ENCODE measurements around the gene SMPDL3B. TPM values are rescaled to one million over a fixed set of nuclear protein-coding genes. Genes with fewer than 3 reads are reported as not detected.

SMPDL3B gene
- 0.50 TPM for total RNA-seq

DNA sequence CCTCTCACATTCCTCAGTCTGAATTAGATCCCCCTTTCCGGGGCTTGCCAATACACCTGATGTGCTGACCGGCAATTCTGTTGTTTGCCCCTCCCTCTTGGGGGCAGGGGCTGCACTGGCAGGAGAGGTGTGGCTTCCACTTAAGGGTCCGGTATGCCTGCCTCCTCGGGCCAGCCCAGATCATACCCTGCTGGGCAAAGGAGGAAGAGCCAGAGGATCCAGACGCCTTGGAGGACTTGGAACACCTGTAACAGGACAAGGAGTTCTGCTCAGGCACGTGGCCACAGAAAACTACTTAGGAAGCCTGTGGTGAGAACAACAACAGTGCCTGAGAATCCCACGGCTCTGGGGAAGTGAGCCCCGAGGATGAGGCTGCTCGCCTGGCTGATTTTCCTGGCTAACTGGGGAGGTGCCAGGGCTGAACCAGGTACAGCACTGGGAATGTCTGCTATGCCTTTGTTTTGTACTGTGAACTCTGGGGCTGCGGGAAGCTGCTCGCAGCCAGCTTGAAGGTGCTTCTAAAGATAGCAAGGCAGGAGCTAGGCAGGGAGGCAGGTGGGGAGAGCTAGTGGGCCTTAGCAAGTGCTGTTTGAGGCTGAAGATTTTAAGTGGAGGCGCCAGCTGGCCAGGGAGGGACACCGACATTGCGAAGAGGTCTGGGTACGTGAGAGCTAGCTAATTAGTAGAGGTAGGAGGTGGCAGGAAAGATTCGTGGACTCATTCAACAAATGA lies at the start of gene SMPDL3B:
TSS of gene SMPDL3B (plus strand) at position 183 of the 732 bp plus-strand sequence. CDS start at position 367, 184 bp downstream.
- DNase-seq (ENCODE audit: low spot score): no peak
- peak; percentile 75 for ATAC-seq

- ATAC-seq (peak; percentile 16), DNase-seq (ENCODE audit: low spot score) (no peak)
Observed at GRCh38 chr1:27885114-27885528, 49.7 kb upstream of the SMPDL3B start.

GRCh38 chr1:27885621-27886352 lies 49.0 kb upstream of the SMPDL3B start:
- DNase-seq (ENCODE audit: low spot score): no peak

DNA sequence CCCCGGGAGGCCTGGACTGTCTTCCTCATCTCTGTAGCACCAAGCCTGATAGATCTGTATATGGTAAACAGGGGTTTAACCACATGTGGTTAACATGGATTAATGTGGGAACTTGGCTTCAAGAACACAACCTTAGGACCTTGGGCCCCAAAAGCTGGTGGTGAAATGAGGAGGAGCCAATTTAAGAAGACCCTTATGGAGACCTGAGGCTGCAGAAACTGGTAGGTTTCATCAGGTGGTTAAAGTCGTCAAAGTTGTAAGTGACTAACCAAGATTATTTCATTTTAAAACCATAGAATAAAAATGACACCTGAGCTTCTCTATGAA lies 48.5 kb upstream of the SMPDL3B start:
- ATAC-seq: no peak

More at GRCh38 chr1:27885621-27886352, 49.0 kb upstream of the SMPDL3B start:
- peak; percentile 40 for ATAC-seq

GRCh38 chr1:27886744-27887143 lies 48.1 kb upstream of the SMPDL3B start:
- no peak for DNase-seq (ENCODE audit: low spot score)
- ATAC-seq: no peak

More for the DNA sequence above, 48.5 kb upstream of the SMPDL3B start:
- DNase-seq (ENCODE audit: low spot score): no peak

DNA sequence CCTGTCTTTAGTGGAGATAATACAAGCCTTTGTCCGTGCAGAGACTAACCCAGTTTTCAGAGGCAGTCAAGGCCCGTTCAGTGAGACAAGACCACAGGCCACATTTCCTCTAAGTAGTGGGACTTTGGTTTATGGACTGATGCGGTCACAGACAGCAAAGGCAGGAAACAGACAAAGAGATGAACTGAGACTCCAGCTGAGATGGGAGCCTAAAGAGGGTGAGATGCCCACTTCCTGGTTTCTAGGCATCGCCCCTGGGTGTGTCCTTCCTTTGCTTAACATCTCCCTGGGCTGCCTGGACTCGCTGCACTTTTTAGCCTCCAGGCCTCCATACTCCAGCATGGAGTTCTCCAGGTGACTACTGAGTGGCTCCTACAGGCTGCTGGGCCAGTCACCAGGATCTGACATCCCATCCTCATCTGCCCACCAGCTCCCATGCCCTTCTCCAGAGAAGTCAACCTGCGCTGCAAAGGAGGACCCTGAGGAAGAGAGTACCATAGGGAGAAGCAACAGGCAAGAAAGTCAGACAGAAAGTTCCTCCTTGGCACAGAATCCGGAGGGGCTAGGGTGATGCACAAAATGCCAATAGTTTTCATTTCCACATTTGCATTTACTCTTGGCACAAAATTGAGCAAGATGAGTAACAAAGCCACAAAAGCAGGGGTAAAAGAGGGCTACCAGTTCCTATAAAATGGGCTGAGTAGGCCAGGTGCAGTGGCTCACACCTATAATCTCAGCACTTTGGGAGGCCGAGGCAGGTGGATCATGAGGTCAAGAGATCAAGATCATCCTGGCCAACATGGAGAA lies 47.4 kb upstream of the SMPDL3B start:
- peak; percentile 9 for ATAC-seq

DNA sequence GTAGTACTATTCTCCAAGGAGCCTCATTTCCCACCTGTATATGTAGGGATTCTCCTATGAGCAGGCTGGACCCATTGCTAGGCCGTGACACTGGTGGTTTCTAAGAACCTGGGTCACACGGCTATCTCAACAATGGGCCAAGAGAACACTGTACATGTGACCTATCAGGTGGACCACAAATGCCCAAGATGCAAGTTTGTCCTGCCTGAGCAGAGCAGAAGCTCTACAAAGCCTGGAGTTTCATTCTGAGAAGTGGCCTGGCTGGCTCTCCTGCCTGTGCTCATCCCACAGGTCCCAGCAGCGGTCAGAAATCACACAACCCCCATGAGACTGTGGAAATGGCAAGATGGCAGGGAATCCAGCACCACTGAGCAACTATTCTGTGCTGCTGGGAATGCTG lies 45.3 kb upstream of the SMPDL3B start:
- DNase-seq (ENCODE audit: low spot score) (no peak), ATAC-seq (no peak)

More for the DNA sequence above, 47.4 kb upstream of the SMPDL3B start:
- DNase-seq (ENCODE audit: low spot score): no peak

DNA sequence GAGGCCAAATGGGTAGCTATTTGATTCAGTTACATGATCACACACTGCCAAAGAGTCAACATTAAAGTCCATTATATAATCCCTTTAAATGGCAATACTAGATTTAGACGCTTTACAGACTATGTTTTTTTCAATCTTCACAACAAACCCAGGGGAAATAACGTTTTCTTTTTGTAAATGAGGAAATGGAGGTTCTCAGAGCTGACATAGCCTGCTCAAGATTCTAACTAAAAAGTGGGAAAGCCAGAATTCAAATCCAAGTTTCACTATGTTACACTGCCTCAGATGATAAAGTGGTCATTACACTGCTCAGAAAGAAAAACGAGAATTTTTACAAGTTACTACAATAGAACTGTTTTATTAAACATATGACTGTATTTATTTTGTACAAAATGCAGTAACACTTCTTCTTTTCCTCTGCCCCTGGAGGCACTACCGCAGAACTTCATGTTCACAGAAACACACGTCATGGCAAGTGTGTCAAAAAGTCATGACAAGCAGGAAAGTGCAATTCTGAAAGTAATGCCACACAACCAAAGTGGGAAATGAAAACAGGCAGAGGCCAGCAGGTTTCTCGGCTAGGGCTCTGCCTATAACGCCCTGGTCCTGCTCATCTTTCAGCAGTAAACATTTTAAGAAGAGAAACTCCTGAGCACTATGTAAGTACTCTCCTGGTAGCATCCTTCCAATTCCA lies 43.5 kb upstream of the SMPDL3B start:
- DNase-seq (ENCODE audit: low spot score) (no peak), ATAC-seq (peak; percentile 49)

GRCh38 chr1:27894521-27894920 lies 40.3 kb upstream of the SMPDL3B start:
- DNase-seq (ENCODE audit: low spot score) (no peak), ATAC-seq (no peak)

DNA sequence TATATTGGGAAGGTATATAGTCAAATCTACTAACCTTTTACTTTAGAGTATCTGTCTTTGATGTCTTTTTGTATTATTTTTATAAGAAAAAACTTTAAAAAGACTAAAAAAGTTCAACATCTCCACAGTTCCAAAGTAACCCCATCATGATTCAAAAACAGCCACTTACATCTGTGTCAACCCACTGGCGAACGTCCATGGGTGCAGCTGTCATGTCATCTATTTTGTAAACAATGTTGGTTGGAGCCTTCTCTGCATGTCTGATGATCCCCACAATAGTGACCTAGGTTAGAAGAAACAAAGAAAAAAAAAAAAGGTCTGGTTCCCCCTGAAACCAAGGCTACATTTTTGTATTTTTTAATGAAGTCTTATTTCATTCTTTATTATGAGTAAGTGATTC lies 28.0 kb upstream of the SMPDL3B start:
- DNase-seq (ENCODE audit: low spot score): no peak
- no peak for ATAC-seq

GRCh38 chr1:27912429-27912828 lies 22.4 kb upstream of the SMPDL3B start:
- ATAC-seq (no peak), DNase-seq (ENCODE audit: low spot score) (no peak)

DNA sequence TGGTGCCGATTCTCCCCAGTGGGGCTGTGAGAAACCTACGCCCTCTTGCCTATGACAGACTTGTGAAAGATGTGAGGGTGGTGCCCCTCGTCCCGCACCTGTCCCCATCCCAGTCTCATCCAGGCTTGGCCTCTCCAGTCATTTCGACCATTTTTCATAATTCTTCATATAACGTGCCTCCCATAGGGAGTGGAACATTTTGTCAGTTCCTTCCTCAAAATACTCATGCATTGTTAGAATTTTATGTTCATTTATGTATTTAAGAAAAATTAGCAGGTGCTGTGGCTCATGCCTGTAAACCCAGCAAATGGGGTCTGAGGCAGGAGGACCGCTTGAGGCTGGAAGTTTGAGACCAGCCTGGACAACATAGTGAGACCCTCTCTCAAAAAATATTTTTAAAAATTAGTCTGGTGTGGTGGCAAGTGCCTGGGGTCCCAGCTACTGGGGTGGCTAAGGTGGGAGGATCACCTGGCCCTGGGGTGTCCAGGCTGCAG lies 19.7 kb upstream of the SMPDL3B start:
- DNase-seq (ENCODE audit: low spot score) (no peak), ATAC-seq (no peak)

DNA sequence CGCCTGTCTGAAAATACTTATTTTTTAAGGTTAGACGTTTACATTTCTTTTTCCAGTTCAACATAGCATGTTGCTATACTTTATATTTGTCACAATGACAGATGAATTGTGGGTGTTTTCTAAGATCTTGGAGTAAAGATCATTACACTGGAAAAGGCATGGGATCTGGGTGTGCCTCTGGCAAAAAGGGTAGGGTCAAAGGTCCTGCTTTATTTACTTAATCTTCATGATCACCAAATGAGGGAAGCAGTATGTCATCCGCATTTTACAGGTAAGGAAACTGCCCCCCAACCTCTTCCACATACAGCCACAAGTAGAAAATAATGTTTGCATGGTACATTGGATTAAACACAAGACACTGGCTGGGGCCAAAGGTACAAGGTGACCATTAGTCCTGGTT lies 12.5 kb upstream of the SMPDL3B start:
- ATAC-seq (peak; percentile 58), DNase-seq (ENCODE audit: low spot score) (no peak)

DNA sequence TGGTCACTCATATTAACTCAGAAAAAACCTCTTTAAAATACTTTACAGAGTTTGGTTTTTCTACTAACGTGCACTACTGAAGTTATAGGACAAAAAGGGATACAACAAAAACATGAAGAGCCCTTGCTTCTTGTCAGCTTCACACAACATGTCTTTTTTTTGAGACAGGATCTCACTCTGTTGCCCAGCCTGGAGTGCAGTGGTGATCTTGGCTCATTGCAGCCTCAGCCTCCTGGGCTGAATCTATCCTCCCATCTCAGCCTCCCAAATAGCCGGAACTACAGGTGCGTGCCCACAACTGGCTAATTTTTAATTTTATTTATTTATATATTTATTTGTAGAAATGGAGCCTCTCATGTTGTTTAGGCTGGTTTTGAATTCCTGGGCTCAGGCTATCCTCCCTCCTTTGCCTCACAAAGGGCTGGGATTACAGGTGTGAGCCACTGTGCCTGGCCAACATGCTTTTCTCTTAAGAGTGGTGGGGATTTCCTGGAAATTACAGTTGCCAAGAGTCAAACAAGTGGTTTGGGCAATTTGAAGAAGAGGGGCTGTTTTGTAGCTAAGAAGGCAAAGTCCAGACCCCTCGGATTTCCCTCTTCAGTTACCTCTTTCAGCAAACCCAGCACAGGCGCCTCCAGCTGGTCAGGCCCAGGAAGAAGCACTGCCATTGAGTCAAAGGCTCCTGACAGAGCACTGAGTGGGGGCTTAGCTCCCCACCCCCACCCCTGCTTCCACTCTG lies 6.4 kb upstream of the SMPDL3B start:
- ATAC-seq (no peak), DNase-seq (ENCODE audit: low spot score) (no peak)

GRCh38 chr1:27931184-27931583 lies 3.6 kb upstream of the SMPDL3B start:
- no peak for DNase-seq (ENCODE audit: low spot score)
- ATAC-seq: no peak

- DNase-seq (ENCODE audit: low spot score) (no peak), ATAC-seq (no peak)
Observed at GRCh38 chr1:27931759-27932158, 3.0 kb upstream of the SMPDL3B start.

DNA sequence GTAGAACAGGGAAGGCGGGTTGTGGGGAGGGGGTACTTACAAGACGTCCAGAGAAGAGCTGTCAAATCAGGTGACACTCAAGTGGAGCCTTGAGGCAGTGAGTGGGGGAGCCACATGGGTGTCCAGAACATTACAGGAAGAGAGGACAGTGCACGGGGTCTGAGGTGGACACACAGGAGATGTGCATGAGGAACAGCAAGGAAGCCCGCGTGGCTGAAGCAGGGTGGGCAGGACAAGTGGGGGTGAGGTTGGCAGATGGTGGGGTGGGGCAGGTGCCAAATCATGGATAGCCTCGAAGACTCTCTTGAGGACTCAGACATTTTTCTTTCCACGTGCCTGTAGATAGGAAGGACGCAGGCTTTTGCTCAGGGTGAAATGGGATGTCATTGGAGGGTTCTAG lies 921 bp downstream of the SMPDL3B start:
- no peak for DNase-seq (ENCODE audit: low spot score)

GRCh38 chr1:27936370-27936769 lies 1.6 kb downstream of the SMPDL3B start:
- no peak for DNase-seq (ENCODE audit: low spot score)
- no peak for ATAC-seq

More for the DNA sequence above, 921 bp downstream of the SMPDL3B start:
- ATAC-seq: no peak

DNA sequence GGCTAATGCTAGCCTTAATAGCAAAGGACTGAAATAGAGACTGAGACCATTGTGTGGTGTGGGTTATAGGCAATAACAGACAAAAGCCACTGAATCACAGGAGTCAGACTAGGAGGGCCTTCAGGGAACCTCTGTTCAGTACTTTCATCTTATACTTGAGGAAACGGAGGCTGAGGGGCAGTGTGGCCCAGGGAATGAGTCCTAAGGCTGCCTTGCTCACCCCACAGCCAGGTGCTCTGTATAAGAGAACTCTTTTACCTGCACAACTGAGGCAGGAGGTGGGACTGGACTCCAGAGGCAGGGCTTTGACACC lies 2.7 kb downstream of the SMPDL3B start:
- ATAC-seq (no peak), DNase-seq (ENCODE audit: low spot score) (no peak)

GRCh38 chr1:27938488-27938887 lies 3.7 kb downstream of the SMPDL3B start:
- DNase-seq (ENCODE audit: low spot score) (no peak), ATAC-seq (no peak)

All from left lobe of liver (tissue), 2 donors.